Endodermal cell (in vitro differentiated cells): ENCODE data around the gene VIPR2. TPM values are rescaled to one million over a fixed set of nuclear protein-coding genes. Genes with fewer than 3 reads are reported as not detected.

Experiments used
- DNase-seq: peaks from one replicate; pipeline ENCODE4 v3.0.0-alpha.2; 2017
- H3K27ac ChIP-seq: 2 replicates; pipeline ENCODE4 v1.5.1; 2013; ENCODE audit warnings: mild to moderate bottlenecking, low read depth, low read length, moderate library complexity
- H3K27me3 ChIP-seq: 2 replicates; pipeline ENCODE4 v1.6.1; 2013; ENCODE audit warnings: mild to moderate bottlenecking, low read length, moderate library complexity; ENCODE audit not compliant: insufficient read depth, control insufficient read depth, poor library complexity, severe bottlenecking
- H3K36me3 ChIP-seq: 2 replicates; pipeline ENCODE4 v1.7.0; 2013; ENCODE audit warnings: mild to moderate bottlenecking, low read length, moderate library complexity; ENCODE audit not compliant: control insufficient read depth, insufficient read depth
- H3K4me1 ChIP-seq: one replicate; pipeline ENCODE4 v1.7.0; 2013; ENCODE audit warnings: low read length; ENCODE audit not compliant: control insufficient read depth, insufficient read depth
- H3K4me3 ChIP-seq: 2 replicates; pipeline ENCODE4 v1.5.1; 2013; ENCODE audit warnings: mild to moderate bottlenecking, low read length, moderate library complexity
- H3K9ac ChIP-seq: 2 replicates; pipeline ENCODE4 v1.6.1; 2013; ENCODE audit warnings: mild to moderate bottlenecking, low read length, moderate library complexity; ENCODE audit not compliant: poor library complexity, severe bottlenecking; ENCODE audit errors: extremely low read depth
- H3K9me3 ChIP-seq: 2 replicates; pipeline ENCODE4 v1.6.1; 2013; ENCODE audit warnings: mild to moderate bottlenecking, low read length, moderate library complexity; ENCODE audit not compliant: control insufficient read depth
- H3K27ac Mint-ChIP-seq: 2 replicates; pipeline ENCODE4 v1.8.0; 2020; ENCODE audit warnings: mixed read lengths
- H3K27me3 Mint-ChIP-seq: 2 replicates; pipeline ENCODE4 v1.8.0; 2021; ENCODE audit warnings: mild to moderate bottlenecking, mixed read lengths; ENCODE audit not compliant: insufficient read depth
- H3K36me3 Mint-ChIP-seq: 2 replicates; pipeline ENCODE4 v1.8.0; 2020; ENCODE audit warnings: low read depth, mixed read lengths
- H3K4me1 Mint-ChIP-seq: 2 replicates; pipeline ENCODE4 v1.8.0; 2020; ENCODE audit warnings: mixed read lengths
- H3K4me3 Mint-ChIP-seq: 2 replicates; pipeline ENCODE4 v1.8.0; 2020; ENCODE audit warnings: mild to moderate bottlenecking, moderate library complexity, mixed read lengths
- H3K9me3 Mint-ChIP-seq: 2 replicates; pipeline ENCODE4 v1.8.0; 2020; ENCODE audit warnings: mild to moderate bottlenecking, mixed read lengths
- CTCF ChIP-seq: fragments of 200-600 bp; sonication (generic); conservative IDR thresholded peaks from 2 replicates; pipeline ENCODE4 v1.5.0; 2021; ENCODE audit warnings: antibody characterized with exemption, mild to moderate bottlenecking
- WGBS, 2 experiments: methylation state at CpG; one replicate each; pipeline versions ENCODE4 v1.1.5 to v1.1.7; 2013; ENCODE audit warnings: missing lambda C conversion rate in 2 of 2, mixed read lengths in 1 of 2; ENCODE audit not compliant: insufficient coverage in 1 of 2, insufficient read length in 1 of 2; 5-methylcytosine and 5-hydroxymethylcytosine counted together
- total RNA-seq, 2 donors: library from RNA; stranded (reverse); fragmentation: NEBNext Ultra II Directional in 1 of 2; extraction: Animal tissue kit (Norgen Biotek cat#: 25700) in 1 of 2; gene quantifications; 2 replicates in 1 of 2; 3 replicates in 1 of 2; pipeline ENCODE4 v1.2.1, GENCODE V29; 2021

Gene VIPR2
- total RNA-seq, 2 donors from 2014 or later, result 0.64 to 1.8 TPM

GRCh38 chr7:159118197-159118595 lies 26.5 kb downstream of the VIPR2 start:
- no peaks in the 10 kb centered on the region for H3K4me1 ChIP-seq
- no peaks in the 10 kb centered on the region for H3K36me3 ChIP-seq
- Mint-ChIP-seq H3K4me3 (no peak overlapping the region), H3K27ac (no peak overlapping the region), H3K36me3 (no peaks in the 10 kb centered on the region), H3K9me3 (no peaks in the 10 kb centered on the region), H3K27me3 (no peaks in the 10 kb centered on the region), H3K4me1 (peaks cover 30% of the 10 kb centered on the region)
- H3K9me3 ChIP-seq, result no peaks in the 10 kb centered on the region
- 69 to 86% methylated on average over 6 to 13 of the region's 13 CpGs for WGBS, 2 experiments
- no peak overlapping the region for H3K4me3 ChIP-seq
- H3K27ac ChIP-seq, result no peak overlapping the region
- TF ChIP-seq CTCF, result no peak
- no peaks in the 10 kb centered on the region for H3K27me3 ChIP-seq
- no peak overlapping the region for H3K9ac ChIP-seq
- no peak for DNase-seq

GRCh38 chr7:159117366-159118196 lies 27.1 kb downstream of the VIPR2 start:
- WGBS, 2 experiments, result 86% methylated on average over 8 to 17 of the region's 17 CpGs
- H3K9me3 ChIP-seq, result no peaks in the 10 kb centered on the region
- H3K27me3 ChIP-seq, result no peaks in the 10 kb centered on the region
- H3K4me3 ChIP-seq, result no peak overlapping the region
- TF ChIP-seq CTCF, result no peak
- no peaks in the 10 kb centered on the region for H3K36me3 ChIP-seq
- Mint-ChIP-seq H3K27ac (no peak overlapping the region), H3K9me3 (no peaks in the 10 kb centered on the region), H3K27me3 (no peaks in the 10 kb centered on the region), H3K4me1 (peaks cover 35% of the 10 kb centered on the region), H3K4me3 (no peak overlapping the region), H3K36me3 (no peaks in the 10 kb centered on the region)
- DNase-seq, result peak; percentile 48
- no peak overlapping the region for H3K9ac ChIP-seq
- H3K4me1 ChIP-seq, result no peaks in the 10 kb centered on the region
- H3K27ac ChIP-seq, result no peak overlapping the region

- H3K36me3 Mint-ChIP-seq, result no peaks in the 10 kb centered on the region
- Histone ChIP-seq H3K9me3 (no peaks in the 10 kb centered on the region), H3K27me3 (no peaks in the 10 kb centered on the region), H3K4me1 (no peaks in the 10 kb centered on the region), H3K4me3 (no peak overlapping the region), H3K9ac (no peak overlapping the region), H3K36me3 (no peaks in the 10 kb centered on the region), H3K27ac (no peak overlapping the region)
- H3K27me3 Mint-ChIP-seq, result peaks cover 4% of the 10 kb centered on the region
- H3K9me3 Mint-ChIP-seq, result no peaks in the 10 kb centered on the region
- no peak overlapping the region for H3K4me3 Mint-ChIP-seq
- H3K4me1 Mint-ChIP-seq, result peaks cover 35% of the 10 kb centered on the region
- TF ChIP-seq CTCF, result no peak
- DNase-seq, result peak; percentile 55
- no peak overlapping the region for H3K27ac Mint-ChIP-seq
- 85 to 95% methylated on average over 9 to 16 of the region's 16 CpGs for WGBS, 2 experiments
Measured at GRCh38 chr7:159116581-159117339, 27.9 kb downstream of the VIPR2 start.
